ENCODE results near the gene DNAJB8. TPM values are rescaled to one million over a fixed set of nuclear protein-coding genes. Genes with fewer than 3 reads are reported as not detected.

DNAJB8 gene
- total and polyA plus RNA-seq, 11 donors: not detected

GRCh38 chr3:128490915-128491690, 24.4 kb upstream of the DNAJB8 start:
- H3K4me1 ChIP-seq: peaks cover 0 to 72% (median 42%) of the 10 kb centered on the region in 12 donors

DNA sequence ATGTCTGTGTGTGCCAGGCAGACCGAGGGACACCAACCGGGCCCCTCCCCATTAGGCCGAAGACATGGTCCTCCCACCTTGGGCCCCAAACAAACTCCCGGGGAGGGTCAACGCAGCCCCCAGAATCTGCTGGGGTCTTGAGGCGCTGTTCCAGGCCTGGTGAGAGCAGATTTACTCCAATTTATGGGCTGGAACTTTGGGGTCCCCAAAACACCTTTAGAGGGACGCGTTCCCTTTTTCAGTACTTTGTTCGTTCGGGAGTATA, 23.9 kb upstream of the DNAJB8 start:
- no peak for ATAC-seq
- TF ChIP-seq CTCF (IDR thresholded peaks at IDR 0.05): no peak
- TF ChIP-seq POLR2A (IDR thresholded peaks at IDR 0.05): no peak
- Histone ChIP-seq H3K4me1 (peaks cover 0 to 77% (median 42%) of the 10 kb centered on the region in 12 donors), H3K27me3 (peaks cover 28 to 93% (median 75%) of the 10 kb centered on the region in 9 donors), H3K27ac (peak overlapping the region; percentile 64 to 98 (median 93)), H3K36me3 (peaks cover 0 to 18% (median 0%) of the 10 kb centered on the region in 9 donors), H3K4me3 (peak overlapping the region; percentile 59 to 84 (median 70)), H3K9me3 (no peaks in the 10 kb centered on the region)
- DNase-seq: no peak
- intact Hi-C loops (cut with DNase I): loop anchor here in 5 of 10 donors (5.0 to 10.0 kb wide), 5 partner anchors 166 to 396 kb away; no protein-coding TSS in a partner anchor
- WGBS, 4 donors: 17 to 31% (median 25%) methylated on average over 8 to 10 of the region's 10 CpGs

More at GRCh38 chr3:128490915-128491690, 24.4 kb upstream of the DNAJB8 start:
- Histone ChIP-seq H3K27ac (peak overlapping the region in 7 of 12 donors; percentile 82 to 98 (median 95)), H3K4me3 (peak overlapping the region; percentile 59 to 84 (median 70)), H3K27me3 (peaks cover 28 to 89% (median 70%) of the 10 kb centered on the region in 9 donors), H3K36me3 (peaks cover 0 to 13% (median 0%) of the 10 kb centered on the region in 9 donors), H3K9me3 (no peaks in the 10 kb centered on the region)
- no peak for TF ChIP-seq CTCF (IDR thresholded peaks at IDR 0.05)
- TF ChIP-seq POLR2A (IDR thresholded peaks at IDR 0.05): no peak
- DNase-seq (peak in 2 of 5 donors; percentile 6 to 16), ATAC-seq (no peak)
- intact Hi-C loops (cut with DNase I): loop anchor here in 5 of 10 donors (5.0 to 10.0 kb wide), 5 partner anchors 166 to 396 kb away; no protein-coding TSS in a partner anchor
- WGBS, 4 donors: 26 to 36% (median 33%) methylated on average over 21 to 23 of the region's 23 CpGs

GRCh38 chr3:128489927-128490649, 23.4 kb upstream of the DNAJB8 start:
- intact Hi-C loops (cut with DNase I): loop anchor here in 8 of 10 donors (2.0 to 10.0 kb wide), 10 partner anchors 59 to 413 kb away; no protein-coding TSS in a partner anchor
- Histone ChIP-seq H3K27ac (peak overlapping the region; percentile 64 to 98 (median 93)), H3K36me3 (peaks cover 0 to 23% (median 0%) of the 10 kb centered on the region in 9 donors), H3K9me3 (no peaks in the 10 kb centered on the region), H3K27me3 (peaks cover 28 to 93% (median 80%) of the 10 kb centered on the region in 9 donors), H3K4me3 (peak overlapping the region; percentile 59 to 84 (median 70)), H3K4me1 (peaks cover 0 to 81% (median 42%) of the 10 kb centered on the region in 12 donors)
- DNase-seq (peak in 2 of 5 donors; percentile 30 to 47), ATAC-seq (peak in 2 of 4 donors; percentile 11 to 36)
- WGBS, 4 donors: 1 to 4% (median 2%) methylated on average over 26 to 61 of the region's 61 CpGs
- TF ChIP-seq POLR2A (IDR thresholded peaks at IDR 0.05) (no peak), CTCF (IDR thresholded peaks at IDR 0.05) (peak in 7 of 12 donors; percentile 10 to 39 (median 24))

DNA sequence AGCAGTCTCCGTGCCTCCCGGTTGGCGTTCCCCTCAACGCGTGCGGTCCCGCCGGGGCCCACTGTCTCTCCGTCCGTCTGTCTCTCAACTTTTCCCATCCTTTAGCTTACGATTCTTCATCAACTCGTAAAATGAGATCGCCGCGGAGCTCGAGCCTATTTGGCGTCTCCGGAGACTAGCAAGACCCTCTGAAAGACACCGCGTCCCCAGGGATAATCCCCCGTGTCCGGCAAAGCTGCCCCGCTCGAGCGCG, 22.9 kb upstream of the DNAJB8 start:
- WGBS, 4 donors: 0 to 1% (median 1%) methylated on average over 16 to 26 of the region's 26 CpGs

More for the DNA sequence above, 22.9 kb upstream of the DNAJB8 start:
- DNase-seq (no peak), ATAC-seq (no peak)
- Histone ChIP-seq H3K9me3 (no peaks in the 10 kb centered on the region), H3K36me3 (peaks cover 0 to 26% (median 0%) of the 10 kb centered on the region in 9 donors), H3K27ac (peak overlapping the region; percentile 64 to 98 (median 93)), H3K4me1 (peaks cover 0 to 84% (median 45%) of the 10 kb centered on the region in 12 donors), H3K4me3 (peak overlapping the region; percentile 59 to 84 (median 70)), H3K27me3 (peaks cover 29 to 97% (median 83%) of the 10 kb centered on the region in 9 donors)
- no peak for TF ChIP-seq POLR2A (IDR thresholded peaks at IDR 0.05)
- no peak for TF ChIP-seq CTCF (IDR thresholded peaks at IDR 0.05)
- intact Hi-C loops (cut with DNase I): loop anchor here in 6 of 10 donors (2.0 to 5.0 kb wide), 5 partner anchors 59 to 412 kb away; no protein-coding TSS in a partner anchor
